Activated CD8-positive, alpha-beta T cell treated with anti-CD3 and anti-CD28 coated beads for 36 hours (primary cell): ENCODE results near the gene SGK2. TPM values are rescaled to one million over a fixed set of nuclear protein-coding genes. Genes with fewer than 3 reads are reported as not detected.

Source experiments
- ATAC-seq: fragments of 200-7000 bp; cut with Tn5 transposase; one replicate; pipeline ENCODE4 v1.10.0; 2021; ENCODE audit warnings: mild to moderate bottlenecking, moderate library complexity
- CTCF ChIA-PET: fragments of 350-600 bp; sonication (Branson Sonifier 250); formaldehyde crosslinking; loops from one replicate; lab custom pipeline; 2021; ENCODE audit warnings: antibody characterized with exemption; lab: Charles Lee
- POLR2A ChIA-PET: fragments of 350-600 bp; sonication (Branson Sonifier 250); formaldehyde crosslinking; loops from one replicate; lab custom pipeline; 2021; ENCODE audit warnings: antibody characterized with exemption; lab: Charles Lee
- DNase-seq: peaks from one replicate; pipeline ENCODE4 v3.0.0-alpha.2; 2020
- H3K27ac Mint-ChIP-seq: one replicate; pipeline ENCODE4 v1.8.0; 2021; ENCODE audit warnings: mild to moderate bottlenecking, mixed read lengths
- H3K27me3 Mint-ChIP-seq: one replicate; pipeline ENCODE4 v1.8.0; 2021; ENCODE audit warnings: mixed read lengths
- H3K36me3 Mint-ChIP-seq: one replicate; pipeline ENCODE4 v1.8.0; 2021; ENCODE audit warnings: low read depth, mixed read lengths
- H3K4me1 Mint-ChIP-seq: one replicate; pipeline ENCODE4 v1.8.0; 2021; ENCODE audit warnings: low read depth, mixed read lengths
- H3K4me3 Mint-ChIP-seq: one replicate; pipeline ENCODE4 v1.8.0; 2021; ENCODE audit warnings: mild to moderate bottlenecking, moderate library complexity, mixed read lengths
- H3K9me3 Mint-ChIP-seq: one replicate; pipeline ENCODE4 v1.8.0; 2021; ENCODE audit warnings: mixed read lengths
- intact Hi-C: fragments of 100-400 bp; cut with micrococcal nuclease; formaldehyde crosslinking; loops from one replicate; pipeline ENCODE4 v1.10.0; 2022
- total RNA-seq, 2 experiments: library from RNA; stranded (reverse); gene quantifications; one replicate each; pipeline ENCODE4 v1.2.3, GENCODE V29; 2021
- TF ChIP-seq, protein P1 (sequence below): fragments of 200-600 bp; IDR thresholded peaks from one replicate; pipeline ENCODE4 v1.8.0; 2022; ENCODE audit warnings: antibody characterized with exemption, mild to moderate bottlenecking

Gene SGK2
- total RNA-seq, result under 1 TPM; 0.16 to 0.50 TPM

DNA sequence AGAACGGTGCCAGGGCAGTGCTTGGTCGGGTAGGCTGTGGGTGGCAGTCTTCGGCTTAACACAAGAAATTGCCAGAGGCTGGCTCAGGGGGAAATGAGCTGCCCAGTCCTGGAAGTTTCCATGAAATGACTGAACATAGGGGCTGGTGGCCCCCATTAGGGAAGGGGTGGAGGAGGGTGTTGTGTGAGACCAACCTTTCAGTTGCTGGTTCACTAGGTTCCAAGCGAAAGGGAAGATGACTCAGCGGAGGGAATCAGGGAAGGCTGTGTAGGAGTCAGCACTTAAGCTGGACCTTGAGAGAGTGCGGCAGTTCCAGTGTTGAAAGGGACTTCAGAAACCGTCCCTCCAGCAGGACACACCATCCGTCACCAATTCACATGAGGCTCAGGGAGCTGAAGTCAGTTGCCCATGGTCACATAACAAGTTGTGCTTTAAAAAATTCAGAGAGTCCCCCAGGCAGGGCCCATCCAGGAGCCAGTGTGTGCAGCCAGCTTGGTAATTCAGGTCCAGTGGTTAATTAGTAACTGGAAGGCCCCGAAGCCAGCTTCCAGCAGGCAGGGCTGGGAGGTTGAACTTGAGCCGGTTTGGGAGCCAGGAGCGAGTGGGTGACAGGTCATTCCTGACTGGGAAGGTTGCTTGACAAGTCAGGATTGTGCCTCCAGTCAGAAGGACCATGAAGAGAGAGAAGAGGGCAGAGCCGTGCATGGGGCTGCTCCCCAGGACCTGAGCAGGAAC is at the start of gene SGK2:
TSS of gene SGK2 (plus strand) at position 616 of the 735 bp plus-strand sequence. CDS start 7,469 bp downstream, outside the sequence.
- no peaks in the 10 kb centered on the region for H3K4me1 Mint-ChIP-seq
- no peaks in the 10 kb centered on the region for H3K9me3 Mint-ChIP-seq
- intact Hi-C loops, result no loop called here
- TF ChIP-seq, protein P1, sequence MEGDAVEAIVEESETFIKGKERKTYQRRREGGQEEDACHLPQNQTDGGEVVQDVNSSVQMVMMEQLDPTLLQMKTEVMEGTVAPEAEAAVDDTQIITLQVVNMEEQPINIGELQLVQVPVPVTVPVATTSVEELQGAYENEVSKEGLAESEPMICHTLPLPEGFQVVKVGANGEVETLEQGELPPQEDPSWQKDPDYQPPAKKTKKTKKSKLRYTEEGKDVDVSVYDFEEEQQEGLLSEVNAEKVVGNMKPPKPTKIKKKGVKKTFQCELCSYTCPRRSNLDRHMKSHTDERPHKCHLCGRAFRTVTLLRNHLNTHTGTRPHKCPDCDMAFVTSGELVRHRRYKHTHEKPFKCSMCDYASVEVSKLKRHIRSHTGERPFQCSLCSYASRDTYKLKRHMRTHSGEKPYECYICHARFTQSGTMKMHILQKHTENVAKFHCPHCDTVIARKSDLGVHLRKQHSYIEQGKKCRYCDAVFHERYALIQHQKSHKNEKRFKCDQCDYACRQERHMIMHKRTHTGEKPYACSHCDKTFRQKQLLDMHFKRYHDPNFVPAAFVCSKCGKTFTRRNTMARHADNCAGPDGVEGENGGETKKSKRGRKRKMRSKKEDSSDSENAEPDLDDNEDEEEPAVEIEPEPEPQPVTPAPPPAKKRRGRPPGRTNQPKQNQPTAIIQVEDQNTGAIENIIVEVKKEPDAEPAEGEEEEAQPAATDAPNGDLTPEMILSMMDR, result no peak
- H3K4me3 Mint-ChIP-seq, result no peak within 1 kb of the TSS
- DNase-seq (no peak), ATAC-seq (no peak)
- H3K36me3 Mint-ChIP-seq, result no peaks in the 10 kb centered on the region
- ChIA-PET CTCF (interaction anchor here (1.1 to 2.0 kb wide), 3 partner anchors 10 to 57 kb away, joined by 3 to 7 read pairs (median 3); no protein-coding TSS in a partner anchor), POLR2A (no interaction called here)
- H3K27ac Mint-ChIP-seq, result no peak within 1 kb of the TSS
- H3K27me3 Mint-ChIP-seq, result no peaks in the 10 kb centered on the region

DNA sequence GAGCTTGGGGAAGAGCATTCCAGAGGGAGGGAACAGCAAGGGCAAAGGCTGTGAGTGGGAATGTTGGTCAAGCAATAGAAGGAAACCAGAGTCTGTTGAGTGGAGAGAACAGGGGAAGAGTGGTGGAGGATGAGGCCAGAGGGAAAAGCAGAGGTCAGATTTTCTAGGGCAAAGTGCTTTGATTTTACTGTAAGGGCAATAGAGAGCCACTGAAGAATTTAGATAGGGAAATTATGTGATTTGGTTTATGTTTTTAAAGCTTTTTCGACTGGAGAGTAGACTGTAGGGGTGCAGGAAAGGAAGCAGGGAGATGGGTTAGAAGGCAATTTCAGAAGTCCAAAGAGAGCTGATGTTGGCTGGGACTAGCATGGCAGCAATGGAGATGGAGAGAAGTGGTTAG is 46.9 kb upstream of the SGK2 start:
- intact Hi-C loops, result no loop called here
- Mint-ChIP-seq H3K36me3 (peaks cover 5% of the 10 kb centered on the region), H3K9me3 (no peaks in the 10 kb centered on the region), H3K4me3 (no peak overlapping the region), H3K27ac (no peak overlapping the region), H3K27me3 (peaks cover 17% of the 10 kb centered on the region), H3K4me1 (peaks cover 9% of the 10 kb centered on the region)
- ChIA-PET POLR2A (no interaction called here), CTCF (no interaction called here)
- ATAC-seq (no peak), DNase-seq (no peak)
- TF ChIP-seq, protein P1, result no peak

DNA sequence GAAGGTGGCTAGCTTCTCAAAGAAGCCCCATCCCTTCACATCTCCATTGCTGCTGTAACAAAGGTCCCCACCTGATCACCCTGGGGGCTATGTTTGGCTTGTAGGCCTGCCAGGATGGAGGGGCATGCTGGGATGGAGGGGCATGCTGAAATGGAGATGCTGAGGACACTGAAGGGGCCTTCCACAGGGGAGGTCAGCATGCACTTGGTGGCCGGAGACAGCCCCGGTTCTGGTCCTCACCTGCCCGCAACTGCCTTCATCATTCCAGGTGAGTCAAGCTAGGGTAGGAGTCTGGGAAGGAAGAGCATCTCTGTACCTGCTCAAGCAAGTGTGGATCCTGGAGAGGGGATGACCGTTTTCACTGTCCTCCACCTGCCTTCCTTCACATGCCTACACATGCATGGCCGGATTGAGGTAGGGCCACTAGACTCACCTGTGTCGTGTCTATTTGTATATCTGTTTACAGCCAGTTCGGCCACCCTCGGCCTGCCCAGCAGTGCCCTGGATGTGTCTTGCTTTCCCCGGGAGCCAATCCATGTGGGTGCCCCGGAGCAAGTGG is 45.4 kb upstream of the SGK2 start:
- ATAC-seq (no peak), DNase-seq (no peak)
- TF ChIP-seq, protein P1, result no peak
- H3K4me1 Mint-ChIP-seq, result peaks cover 9% of the 10 kb centered on the region
- peaks cover 5% of the 10 kb centered on the region for H3K36me3 Mint-ChIP-seq
- ChIA-PET CTCF (interaction anchor here (1.9 to 2.8 kb wide), 2 partner anchors 25 to 65 kb away, joined by 6 to 7 read pairs; no protein-coding TSS in a partner anchor), POLR2A (interaction anchor here (3.3 kb wide), 1 partner anchor 56 kb away, joined by 25 read pairs; the partner anchor contains the start of gene SRSF6)
- H3K27me3 Mint-ChIP-seq, result peaks cover 9% of the 10 kb centered on the region
- H3K4me3 Mint-ChIP-seq, result peak overlapping the region; percentile 91
- H3K27ac Mint-ChIP-seq, result peak overlapping the region; percentile 46
- intact Hi-C loops, result no loop called here
- H3K9me3 Mint-ChIP-seq, result no peaks in the 10 kb centered on the region

DNA sequence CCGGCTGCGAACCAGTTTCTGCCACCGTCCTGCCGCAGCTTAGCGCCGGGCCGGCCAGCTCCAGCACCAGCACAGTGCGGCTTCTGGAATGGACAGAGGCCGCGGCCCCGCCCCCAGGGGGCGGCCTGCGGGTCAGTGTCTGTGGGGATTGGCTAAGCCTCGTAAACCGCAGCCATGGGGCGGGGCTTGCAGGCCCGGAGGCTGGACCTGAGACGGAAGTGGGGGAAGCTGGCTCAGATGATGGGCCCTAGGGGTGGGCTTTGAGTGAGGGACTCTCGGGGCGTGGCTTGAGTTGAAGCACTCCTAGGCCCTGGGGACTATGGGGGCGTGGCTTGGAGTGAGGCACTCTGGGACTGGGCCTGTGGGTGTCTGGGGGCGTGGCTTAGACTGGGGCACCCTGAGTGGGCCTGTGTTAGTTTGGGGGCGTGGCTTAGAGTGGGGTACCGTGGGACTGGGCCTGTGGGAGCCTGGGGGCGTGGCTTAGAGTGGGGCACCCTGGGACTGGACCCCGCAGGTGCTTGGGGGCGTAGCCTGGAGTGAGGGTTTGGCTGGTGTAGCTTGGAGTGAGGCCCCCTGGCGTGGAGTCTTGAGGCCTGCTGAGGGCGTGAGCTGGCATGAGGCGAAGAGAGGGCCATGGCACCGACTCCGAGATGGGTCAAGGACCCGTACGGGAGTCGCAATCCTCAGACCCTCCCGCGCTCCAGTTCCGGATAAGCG is 44.7 kb upstream of the SGK2 start:
- peak; percentile 95 for ATAC-seq
- TF ChIP-seq, protein P1, result no peak
- peak; percentile 98 for DNase-seq
- Mint-ChIP-seq H3K4me3 (peak overlapping the region; percentile 91), H3K36me3 (peaks cover 5% of the 10 kb centered on the region), H3K9me3 (no peaks in the 10 kb centered on the region), H3K4me1 (peaks cover 9% of the 10 kb centered on the region), H3K27me3 (peaks cover 4% of the 10 kb centered on the region), H3K27ac (peak overlapping the region; percentile 93)
- intact Hi-C loops, result no loop called here
- ChIA-PET POLR2A (interaction anchor here (3.3 kb wide), 1 partner anchor 57 kb away, joined by 25 read pairs; the partner anchor contains the start of gene SRSF6), CTCF (interaction anchor here (1.9 to 2.8 kb wide), 2 partner anchors 24 to 65 kb away, joined by 6 to 7 read pairs; no protein-coding TSS in a partner anchor)
